GM12891 (cell line): ENCODE measurements around the gene TBC1D22A.

Experiments
- POLR2A ChIP-seq: IDR thresholded peaks from 2 replicates; pipeline ENCODE4 v1.6.1; 2011; ENCODE audit warnings: low read depth, low read length, control low read depth
- POLR2AphosphoS5 ChIP-seq: IDR thresholded peaks from 2 replicates; pipeline ENCODE4 v1.6.1; 2011; ENCODE audit warnings: low read depth, low read length, control low read depth
- POU2F2 ChIP-seq: IDR thresholded peaks from 2 replicates; pipeline ENCODE4 v1.6.1; 2011; ENCODE audit warnings: low read depth, mild to moderate bottlenecking, control low read depth, low read length, moderate library complexity
- SPI1 ChIP-seq: IDR thresholded peaks from 2 replicates; pipeline ENCODE4 v1.6.1; 2011; ENCODE audit warnings: low read depth, low read length, control low read depth
- TAF1 ChIP-seq: IDR thresholded peaks from 2 replicates; pipeline ENCODE4 v1.6.1; 2011; ENCODE audit warnings: low read depth, low read length, control low read depth

DNA sequence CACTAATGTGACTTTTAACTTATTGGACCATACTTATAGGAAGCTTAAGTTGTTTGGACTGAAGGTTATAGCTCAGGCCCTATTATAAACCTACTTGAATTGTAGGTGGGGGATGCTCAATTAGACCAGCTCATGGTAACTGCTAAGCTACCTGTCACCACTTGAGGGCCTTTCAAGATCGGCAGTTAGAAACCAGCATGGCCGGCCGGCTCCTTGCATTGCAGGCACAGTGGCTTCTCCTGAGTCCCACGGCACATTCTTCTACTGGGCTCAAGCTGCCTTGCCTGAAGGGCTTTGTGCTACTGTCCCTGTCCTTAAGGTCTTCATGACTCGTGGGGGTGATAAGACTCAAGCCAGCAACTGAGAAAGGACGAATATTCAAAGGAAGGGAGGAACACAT, 70.8 kb downstream of the TBC1D22A start:
- TF ChIP-seq POLR2AphosphoS5 (no peak), POLR2A (no peak), TAF1 (no peak), SPI1 (no peak), POU2F2 (no peak)
